ENCODE data around the gene TMEM191C. TPM values are rescaled to one million over a fixed set of nuclear protein-coding genes. Genes with fewer than 3 reads are reported as not detected.

TMEM191C gene
- total and polyA plus RNA-seq, 3 experiments from 2014 or later, result 0.64 to 2.2 (median 0.70) TPM

GRCh38 chr22:21444701-21445436 is 22.3 kb upstream of the TMEM191C start:
- Histone ChIP-seq H3K27me3 (ENCODE audit: insufficient read depth, low read length, poor library complexity, severe bottlenecking) (no peaks in the 10 kb centered on the region), H3K36me3 (ENCODE audit: insufficient read depth, low read length) (peaks cover 4% of the 10 kb centered on the region)

GRCh38 chr22:21445437-21446127 is 21.6 kb upstream of the TMEM191C start:
- Histone ChIP-seq H3K27ac (ENCODE audit: low read depth, low read length) (no peak overlapping the region), H3K27me3 (ENCODE audit: insufficient read depth, low read length, poor library complexity, severe bottlenecking) (no peaks in the 10 kb centered on the region), H3K4me1 (ENCODE audit: insufficient read depth, low read length) (no peaks in the 10 kb centered on the region), H3K9me3 (ENCODE audit: low read length) (no peaks in the 10 kb centered on the region), H3K4me3 (ENCODE audit: low read length) (no peak overlapping the region), H3K36me3 (ENCODE audit: insufficient read depth, low read length) (peaks cover 4% of the 10 kb centered on the region)
- no peaks in the 10 kb centered on the region for H3K27me3 Mint-ChIP-seq
- ChIA-PET POLR2A (no interaction called here), CTCF (no interaction called here)
- no peak for DNase-seq
- H3K4me1 Mint-ChIP-seq, result no peaks in the 10 kb centered on the region
- H3K27ac Mint-ChIP-seq, result no peak overlapping the region
- H3K4me3 Mint-ChIP-seq, result no peak overlapping the region
- peaks cover 0 to 39% (median 0%) of the 10 kb centered on the region in 3 donors for H3K36me3 Mint-ChIP-seq
- no peaks in the 10 kb centered on the region for H3K9me3 Mint-ChIP-seq

More at GRCh38 chr22:21444701-21445436, 22.3 kb upstream of the TMEM191C start:
- ChIA-PET CTCF (no interaction called here), POLR2A (no interaction called here)
- H3K27ac Mint-ChIP-seq, result peak overlapping the region in 1 of 8 donors; percentile 63
- H3K9me3 ChIP-seq (ENCODE audit: low read length), result no peaks in the 10 kb centered on the region
- H3K4me1 Mint-ChIP-seq, result no peaks in the 10 kb centered on the region
- DNase-seq, result no peak
- no peaks in the 10 kb centered on the region for H3K4me1 ChIP-seq (ENCODE audit: insufficient read depth, low read length)
- peaks cover 0 to 39% (median 0%) of the 10 kb centered on the region in 3 donors for H3K36me3 Mint-ChIP-seq
- no peak overlapping the region for H3K4me3 Mint-ChIP-seq
- no peak overlapping the region for H3K4me3 ChIP-seq (ENCODE audit: low read length)
- no peaks in the 10 kb centered on the region for H3K27me3 Mint-ChIP-seq
- H3K27ac ChIP-seq (ENCODE audit: low read depth, low read length), result no peak overlapping the region
- H3K9me3 Mint-ChIP-seq, result no peaks in the 10 kb centered on the region

- H3K27ac ChIP-seq (ENCODE audit: low read depth, low read length), result no peak overlapping the region
- no peaks in the 10 kb centered on the region for H3K4me1 Mint-ChIP-seq
- no peak overlapping the region for H3K4me3 Mint-ChIP-seq
- POLR2A ChIA-PET, result no interaction called here
- peaks cover 0 to 39% (median 0%) of the 10 kb centered on the region in 3 donors for H3K36me3 Mint-ChIP-seq
- no peak overlapping the region for H3K4me3 ChIP-seq (ENCODE audit: low read length)
- no peak for DNase-seq
- H3K9me3 Mint-ChIP-seq, result no peaks in the 10 kb centered on the region
- no peaks in the 10 kb centered on the region for H3K27me3 Mint-ChIP-seq
- CTCF ChIA-PET, result no interaction called here
- peak overlapping the region in 1 of 8 donors; percentile 36 for H3K27ac Mint-ChIP-seq
- no peaks in the 10 kb centered on the region for H3K27me3 ChIP-seq (ENCODE audit: insufficient read depth, low read length, poor library complexity, severe bottlenecking)
- no peaks in the 10 kb centered on the region for H3K9me3 ChIP-seq (ENCODE audit: low read length)
- peaks cover 4% of the 10 kb centered on the region for H3K36me3 ChIP-seq (ENCODE audit: insufficient read depth, low read length)
- H3K4me1 ChIP-seq (ENCODE audit: insufficient read depth, low read length), result no peaks in the 10 kb centered on the region
Measured at GRCh38 chr22:21446128-21446826, 20.9 kb upstream of the TMEM191C start.

GRCh38 chr22:21446827-21447690 is 20.1 kb upstream of the TMEM191C start:
- Mint-ChIP-seq H3K27ac (no peak overlapping the region), H3K4me3 (no peak overlapping the region), H3K9me3 (peaks cover 0 to 1% (median 0%) of the 10 kb centered on the region in 5 donors), H3K4me1 (no peaks in the 10 kb centered on the region), H3K27me3 (no peaks in the 10 kb centered on the region), H3K36me3 (peaks cover 0 to 39% (median 0%) of the 10 kb centered on the region in 3 donors)
- no peak for DNase-seq
- ChIA-PET CTCF (no interaction called here), POLR2A (no interaction called here)
- peaks cover 4% of the 10 kb centered on the region for H3K36me3 ChIP-seq (ENCODE audit: insufficient read depth, low read length)
- no peak overlapping the region for H3K4me3 ChIP-seq (ENCODE audit: low read length)
- H3K4me1 ChIP-seq (ENCODE audit: insufficient read depth, low read length), result no peaks in the 10 kb centered on the region
- H3K27ac ChIP-seq (ENCODE audit: low read depth, low read length), result no peak overlapping the region
- no peaks in the 10 kb centered on the region for H3K27me3 ChIP-seq (ENCODE audit: insufficient read depth, low read length, poor library complexity, severe bottlenecking)
- no peaks in the 10 kb centered on the region for H3K9me3 ChIP-seq (ENCODE audit: low read length)

- Mint-ChIP-seq H3K27ac (peak overlapping the region in 2 of 8 donors; percentile 24 to 69), H3K36me3 (peaks cover 0 to 39% (median 0%) of the 10 kb centered on the region in 3 donors), H3K9me3 (peaks cover 0 to 1% (median 0%) of the 10 kb centered on the region in 5 donors), H3K4me3 (no peak overlapping the region), H3K27me3 (no peaks in the 10 kb centered on the region), H3K4me1 (no peaks in the 10 kb centered on the region)
- Histone ChIP-seq H3K4me3 (ENCODE audit: low read length) (no peak overlapping the region), H3K36me3 (ENCODE audit: insufficient read depth, low read length) (peaks cover 4% of the 10 kb centered on the region), H3K9me3 (ENCODE audit: low read length) (no peaks in the 10 kb centered on the region), H3K4me1 (ENCODE audit: insufficient read depth, low read length) (no peaks in the 10 kb centered on the region), H3K27ac (ENCODE audit: low read depth, low read length) (no peak overlapping the region), H3K27me3 (ENCODE audit: insufficient read depth, low read length, poor library complexity, severe bottlenecking) (no peaks in the 10 kb centered on the region)
- DNase-seq, result no peak
- ChIA-PET CTCF (no interaction called here), POLR2A (no interaction called here)
Measured at GRCh38 chr22:21447694-21448402, 19.3 kb upstream of the TMEM191C start.

GRCh38 chr22:21448627-21449416 is 18.4 kb upstream of the TMEM191C start:
- Histone ChIP-seq H3K27ac (ENCODE audit: low read depth, low read length) (no peak overlapping the region), H3K9me3 (ENCODE audit: low read length) (no peaks in the 10 kb centered on the region), H3K4me1 (ENCODE audit: insufficient read depth, low read length) (no peaks in the 10 kb centered on the region), H3K4me3 (ENCODE audit: low read length) (no peak overlapping the region), H3K27me3 (ENCODE audit: insufficient read depth, low read length, poor library complexity, severe bottlenecking) (no peaks in the 10 kb centered on the region), H3K36me3 (ENCODE audit: insufficient read depth, low read length) (peaks cover 4% of the 10 kb centered on the region)
- no peaks in the 10 kb centered on the region for H3K27me3 Mint-ChIP-seq
- no peaks in the 10 kb centered on the region for H3K4me1 Mint-ChIP-seq
- ChIA-PET CTCF (no interaction called here), POLR2A (no interaction called here)
- H3K36me3 Mint-ChIP-seq, result peaks cover 0 to 33% (median 0%) of the 10 kb centered on the region in 3 donors
- H3K9me3 Mint-ChIP-seq, result peaks cover 0 to 1% (median 0%) of the 10 kb centered on the region in 5 donors
- H3K27ac Mint-ChIP-seq, result no peak overlapping the region
- DNase-seq, result no peak
- no peak overlapping the region for H3K4me3 Mint-ChIP-seq

All from CD8-positive, alpha-beta memory T cell (primary cell).